ENCODE results near the gene VCL. TPM values are rescaled to one million over a fixed set of nuclear protein-coding genes. Genes with fewer than 3 reads are reported as not detected.

The VCL gene
- total RNA-seq, 4 donors from 2014 or later, result 54.8 to 92.9 (median 64.7) TPM

GRCh38 chr10:74104996-74105395, 107.1 kb downstream of the VCL start:
- H3K27me3 ChIP-seq, result no peaks in the 10 kb centered on the region
- H3K36me3 ChIP-seq, result peaks cover 86% of the 10 kb centered on the region
- 96% methylated on average over 8 of the region's 8 CpGs for WGBS
- no peaks in the 10 kb centered on the region for H3K9me3 ChIP-seq
- no peak overlapping the region for H3K27ac ChIP-seq
- H3K4me3 ChIP-seq, result no peak overlapping the region
- peaks cover 5% of the 10 kb centered on the region for H3K4me1 ChIP-seq
- TF ChIP-seq POLR2AphosphoS5 (IDR thresholded peaks at IDR 0.05) (no peak), EP300 (IDR thresholded peaks at IDR 0.05) (no peak), POLR2A (IDR thresholded peaks at IDR 0.05) (no peak)
- TF ChIP-seq, protein P1, sequence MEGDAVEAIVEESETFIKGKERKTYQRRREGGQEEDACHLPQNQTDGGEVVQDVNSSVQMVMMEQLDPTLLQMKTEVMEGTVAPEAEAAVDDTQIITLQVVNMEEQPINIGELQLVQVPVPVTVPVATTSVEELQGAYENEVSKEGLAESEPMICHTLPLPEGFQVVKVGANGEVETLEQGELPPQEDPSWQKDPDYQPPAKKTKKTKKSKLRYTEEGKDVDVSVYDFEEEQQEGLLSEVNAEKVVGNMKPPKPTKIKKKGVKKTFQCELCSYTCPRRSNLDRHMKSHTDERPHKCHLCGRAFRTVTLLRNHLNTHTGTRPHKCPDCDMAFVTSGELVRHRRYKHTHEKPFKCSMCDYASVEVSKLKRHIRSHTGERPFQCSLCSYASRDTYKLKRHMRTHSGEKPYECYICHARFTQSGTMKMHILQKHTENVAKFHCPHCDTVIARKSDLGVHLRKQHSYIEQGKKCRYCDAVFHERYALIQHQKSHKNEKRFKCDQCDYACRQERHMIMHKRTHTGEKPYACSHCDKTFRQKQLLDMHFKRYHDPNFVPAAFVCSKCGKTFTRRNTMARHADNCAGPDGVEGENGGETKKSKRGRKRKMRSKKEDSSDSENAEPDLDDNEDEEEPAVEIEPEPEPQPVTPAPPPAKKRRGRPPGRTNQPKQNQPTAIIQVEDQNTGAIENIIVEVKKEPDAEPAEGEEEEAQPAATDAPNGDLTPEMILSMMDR (IDR thresholded peaks at IDR 0.05), result no peak
- DNase-seq (ENCODE audit: low spot score in 2 of 2), result no peak

- WGBS, result 81% methylated on average over 4 of the region's 4 CpGs
- Histone ChIP-seq H3K27me3 (no peaks in the 10 kb centered on the region), H3K4me3 (no peak overlapping the region), H3K9me3 (no peaks in the 10 kb centered on the region), H3K4me1 (peaks cover 5% of the 10 kb centered on the region), H3K27ac (no peak overlapping the region), H3K36me3 (peaks cover 94% of the 10 kb centered on the region)
- no peak for DNase-seq (ENCODE audit: low spot score in 2 of 2)
- TF ChIP-seq POLR2AphosphoS5 (IDR thresholded peaks at IDR 0.05), result no peak
- no peak for TF ChIP-seq POLR2A (IDR thresholded peaks at IDR 0.05)
- TF ChIP-seq EP300 (IDR thresholded peaks at IDR 0.05), result no peak
- TF ChIP-seq, protein P1 (IDR thresholded peaks at IDR 0.05), result no peak
These were observed 109.5 kb downstream of the VCL start for GRCh38 chr10:74107391-74107790.

DNA sequence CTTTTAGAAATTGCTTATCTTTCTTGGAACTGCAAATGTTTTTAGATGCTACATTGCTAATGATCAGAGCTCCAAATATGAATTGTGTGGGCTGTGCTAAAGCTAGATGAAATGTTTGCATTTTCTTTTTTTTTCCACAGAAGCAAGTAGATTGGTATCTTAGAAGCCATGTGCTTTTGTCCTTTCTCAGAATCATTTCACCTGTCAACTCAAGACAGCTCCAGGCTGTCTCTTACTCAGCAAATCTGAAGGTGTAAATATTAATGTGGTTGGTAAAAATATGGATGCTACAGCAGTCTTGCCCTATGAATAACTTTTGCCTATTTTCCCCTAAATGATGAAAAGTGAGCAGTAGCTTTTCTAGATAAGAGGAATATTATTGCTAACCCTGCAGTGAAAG, 111.5 kb downstream of the VCL start:
- no peak for TF ChIP-seq EP300 (IDR thresholded peaks at IDR 0.05)
- no peak for TF ChIP-seq POLR2AphosphoS5 (IDR thresholded peaks at IDR 0.05)
- TF ChIP-seq, protein P1 (IDR thresholded peaks at IDR 0.05), result no peak
- no peak for TF ChIP-seq POLR2A (IDR thresholded peaks at IDR 0.05)
- no peaks in the 10 kb centered on the region for H3K27me3 ChIP-seq
- no peak overlapping the region for H3K27ac ChIP-seq
- DNase-seq (ENCODE audit: low spot score in 2 of 2), result no peak
- no peak overlapping the region for H3K4me3 ChIP-seq
- H3K36me3 ChIP-seq, result peaks cover 87% of the 10 kb centered on the region
- no peaks in the 10 kb centered on the region for H3K9me3 ChIP-seq
- H3K4me1 ChIP-seq, result peaks cover 17% of the 10 kb centered on the region

GRCh38 chr10:74110120-74110519, 112.2 kb downstream of the VCL start:
- H3K27me3 ChIP-seq, result no peaks in the 10 kb centered on the region
- H3K9me3 ChIP-seq, result no peaks in the 10 kb centered on the region
- no peak for DNase-seq (ENCODE audit: low spot score in 2 of 2)
- 71% methylated on average over 1 of the region's 1 CpG for WGBS
- H3K27ac ChIP-seq, result no peak overlapping the region
- TF ChIP-seq POLR2A (IDR thresholded peaks at IDR 0.05) (no peak), EP300 (IDR thresholded peaks at IDR 0.05) (no peak), POLR2AphosphoS5 (IDR thresholded peaks at IDR 0.05) (no peak)
- TF ChIP-seq, protein P1 (IDR thresholded peaks at IDR 0.05), result no peak
- peaks cover 17% of the 10 kb centered on the region for H3K4me1 ChIP-seq
- H3K4me3 ChIP-seq, result no peak overlapping the region
- H3K36me3 ChIP-seq, result peaks cover 85% of the 10 kb centered on the region

DNA sequence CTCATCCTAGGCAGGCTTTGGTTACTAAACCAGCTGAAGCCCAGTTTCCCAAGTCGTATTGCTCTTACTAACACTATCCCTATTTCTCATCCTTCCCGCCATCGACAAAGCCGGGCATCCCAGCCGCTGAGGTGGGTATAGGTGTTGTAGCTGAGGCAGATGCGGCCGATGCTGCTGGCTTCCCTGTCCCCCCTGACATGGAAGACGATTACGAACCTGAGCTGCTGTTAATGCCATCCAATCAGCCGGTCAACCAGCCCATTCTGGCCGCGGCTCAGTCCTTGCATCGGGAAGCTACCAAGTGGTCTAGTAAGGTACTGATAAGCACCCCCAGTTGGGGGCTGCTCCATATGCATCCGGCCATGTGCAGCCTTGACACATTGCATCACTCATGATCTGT, 113.9 kb downstream of the VCL start:
- Histone ChIP-seq H3K27ac (no peak overlapping the region), H3K36me3 (peaks cover 83% of the 10 kb centered on the region), H3K27me3 (no peaks in the 10 kb centered on the region), H3K9me3 (no peaks in the 10 kb centered on the region), H3K4me3 (no peak overlapping the region), H3K4me1 (peaks cover 15% of the 10 kb centered on the region)
- DNase-seq (ENCODE audit: low spot score in 2 of 2), result no peak
- TF ChIP-seq POLR2AphosphoS5 (IDR thresholded peaks at IDR 0.05), result no peak
- TF ChIP-seq, protein P1 (IDR thresholded peaks at IDR 0.05), result no peak
- no peak for TF ChIP-seq POLR2A (IDR thresholded peaks at IDR 0.05)
- no peak for TF ChIP-seq EP300 (IDR thresholded peaks at IDR 0.05)
- 99% methylated on average over 13 of the region's 14 CpGs for WGBS

Measured in suprapubic skin (tissue), 4 donors.